Measurements from ENCODE around the gene FTHL17. TPM values are rescaled to one million over a fixed set of nuclear protein-coding genes. Genes with fewer than 3 reads are reported as not detected.

The FTHL17 gene
- total RNA-seq, 1 experiment from 2014 or later = not detected

DNA sequence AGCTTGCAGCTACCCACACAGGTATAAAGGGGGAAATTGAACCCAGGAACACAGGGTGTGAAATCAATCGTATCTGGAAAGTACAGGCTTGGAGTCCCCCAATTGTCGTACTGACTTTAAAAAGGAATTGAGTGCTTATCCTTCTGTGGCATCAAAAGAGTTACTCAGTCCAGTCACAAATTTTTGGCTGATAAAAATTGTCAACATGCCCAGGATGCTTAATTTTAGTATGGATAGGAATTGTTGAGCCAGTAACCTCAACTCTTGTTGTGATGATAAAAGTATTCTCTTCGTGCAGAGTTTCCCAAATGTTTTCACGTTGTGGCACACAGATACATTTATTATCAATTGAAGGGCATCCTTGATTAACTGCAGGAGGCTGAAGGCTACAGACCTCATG is 43.6 kb upstream of the FTHL17 start:
- DNase-seq (ENCODE audit: low spot score) = no peak
- ChIA-PET POLR2A (no interaction called here), CTCF (no interaction called here)
- Mint-ChIP-seq H3K27me3 (ENCODE audit: low read depth) (no peaks in the 10 kb centered on the region), H3K9me3 (no peaks in the 10 kb centered on the region), H3K4me3 (no peak overlapping the region), H3K36me3 (no peaks in the 10 kb centered on the region), H3K4me1 (no peaks in the 10 kb centered on the region), H3K27ac (no peak overlapping the region)
- no peak for ATAC-seq
- TF ChIP-seq, protein P1, sequence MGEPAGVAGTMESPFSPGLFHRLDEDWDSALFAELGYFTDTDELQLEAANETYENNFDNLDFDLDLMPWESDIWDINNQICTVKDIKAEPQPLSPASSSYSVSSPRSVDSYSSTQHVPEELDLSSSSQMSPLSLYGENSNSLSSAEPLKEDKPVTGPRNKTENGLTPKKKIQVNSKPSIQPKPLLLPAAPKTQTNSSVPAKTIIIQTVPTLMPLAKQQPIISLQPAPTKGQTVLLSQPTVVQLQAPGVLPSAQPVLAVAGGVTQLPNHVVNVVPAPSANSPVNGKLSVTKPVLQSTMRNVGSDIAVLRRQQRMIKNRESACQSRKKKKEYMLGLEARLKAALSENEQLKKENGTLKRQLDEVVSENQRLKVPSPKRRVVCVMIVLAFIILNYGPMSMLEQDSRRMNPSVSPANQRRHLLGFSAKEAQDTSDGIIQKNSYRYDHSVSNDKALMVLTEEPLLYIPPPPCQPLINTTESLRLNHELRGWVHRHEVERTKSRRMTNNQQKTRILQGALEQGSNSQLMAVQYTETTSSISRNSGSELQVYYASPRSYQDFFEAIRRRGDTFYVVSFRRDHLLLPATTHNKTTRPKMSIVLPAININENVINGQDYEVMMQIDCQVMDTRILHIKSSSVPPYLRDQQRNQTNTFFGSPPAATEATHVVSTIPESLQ (CRISPR knock-in tag; IDR thresholded peaks at IDR 0.05) = no peak
- TF ChIP-seq, protein P2, sequence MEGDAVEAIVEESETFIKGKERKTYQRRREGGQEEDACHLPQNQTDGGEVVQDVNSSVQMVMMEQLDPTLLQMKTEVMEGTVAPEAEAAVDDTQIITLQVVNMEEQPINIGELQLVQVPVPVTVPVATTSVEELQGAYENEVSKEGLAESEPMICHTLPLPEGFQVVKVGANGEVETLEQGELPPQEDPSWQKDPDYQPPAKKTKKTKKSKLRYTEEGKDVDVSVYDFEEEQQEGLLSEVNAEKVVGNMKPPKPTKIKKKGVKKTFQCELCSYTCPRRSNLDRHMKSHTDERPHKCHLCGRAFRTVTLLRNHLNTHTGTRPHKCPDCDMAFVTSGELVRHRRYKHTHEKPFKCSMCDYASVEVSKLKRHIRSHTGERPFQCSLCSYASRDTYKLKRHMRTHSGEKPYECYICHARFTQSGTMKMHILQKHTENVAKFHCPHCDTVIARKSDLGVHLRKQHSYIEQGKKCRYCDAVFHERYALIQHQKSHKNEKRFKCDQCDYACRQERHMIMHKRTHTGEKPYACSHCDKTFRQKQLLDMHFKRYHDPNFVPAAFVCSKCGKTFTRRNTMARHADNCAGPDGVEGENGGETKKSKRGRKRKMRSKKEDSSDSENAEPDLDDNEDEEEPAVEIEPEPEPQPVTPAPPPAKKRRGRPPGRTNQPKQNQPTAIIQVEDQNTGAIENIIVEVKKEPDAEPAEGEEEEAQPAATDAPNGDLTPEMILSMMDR (IDR thresholded peaks at IDR 0.05) = no peak
- TF ChIP-seq, protein P3, sequence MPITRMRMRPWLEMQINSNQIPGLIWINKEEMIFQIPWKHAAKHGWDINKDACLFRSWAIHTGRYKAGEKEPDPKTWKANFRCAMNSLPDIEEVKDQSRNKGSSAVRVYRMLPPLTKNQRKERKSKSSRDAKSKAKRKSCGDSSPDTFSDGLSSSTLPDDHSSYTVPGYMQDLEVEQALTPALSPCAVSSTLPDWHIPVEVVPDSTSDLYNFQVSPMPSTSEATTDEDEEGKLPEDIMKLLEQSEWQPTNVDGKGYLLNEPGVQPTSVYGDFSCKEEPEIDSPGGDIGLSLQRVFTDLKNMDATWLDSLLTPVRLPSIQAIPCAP (CRISPR knock-in tag; IDR thresholded peaks at IDR 0.05) = no peak
- TF ChIP-seq, protein P4, sequence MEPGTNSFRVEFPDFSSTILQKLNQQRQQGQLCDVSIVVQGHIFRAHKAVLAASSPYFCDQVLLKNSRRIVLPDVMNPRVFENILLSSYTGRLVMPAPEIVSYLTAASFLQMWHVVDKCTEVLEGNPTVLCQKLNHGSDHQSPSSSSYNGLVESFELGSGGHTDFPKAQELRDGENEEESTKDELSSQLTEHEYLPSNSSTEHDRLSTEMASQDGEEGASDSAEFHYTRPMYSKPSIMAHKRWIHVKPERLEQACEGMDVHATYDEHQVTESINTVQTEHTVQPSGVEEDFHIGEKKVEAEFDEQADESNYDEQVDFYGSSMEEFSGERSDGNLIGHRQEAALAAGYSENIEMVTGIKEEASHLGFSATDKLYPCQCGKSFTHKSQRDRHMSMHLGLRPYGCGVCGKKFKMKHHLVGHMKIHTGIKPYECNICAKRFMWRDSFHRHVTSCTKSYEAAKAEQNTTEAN (CRISPR knock-in tag; IDR thresholded peaks at IDR 0.05) = no peak
- no peak for TF ChIP-seq CBFB (CRISPR knock-in tag; IDR thresholded peaks at IDR 0.05; ENCODE audit: low read depth)
- TF ChIP-seq, protein P5, sequence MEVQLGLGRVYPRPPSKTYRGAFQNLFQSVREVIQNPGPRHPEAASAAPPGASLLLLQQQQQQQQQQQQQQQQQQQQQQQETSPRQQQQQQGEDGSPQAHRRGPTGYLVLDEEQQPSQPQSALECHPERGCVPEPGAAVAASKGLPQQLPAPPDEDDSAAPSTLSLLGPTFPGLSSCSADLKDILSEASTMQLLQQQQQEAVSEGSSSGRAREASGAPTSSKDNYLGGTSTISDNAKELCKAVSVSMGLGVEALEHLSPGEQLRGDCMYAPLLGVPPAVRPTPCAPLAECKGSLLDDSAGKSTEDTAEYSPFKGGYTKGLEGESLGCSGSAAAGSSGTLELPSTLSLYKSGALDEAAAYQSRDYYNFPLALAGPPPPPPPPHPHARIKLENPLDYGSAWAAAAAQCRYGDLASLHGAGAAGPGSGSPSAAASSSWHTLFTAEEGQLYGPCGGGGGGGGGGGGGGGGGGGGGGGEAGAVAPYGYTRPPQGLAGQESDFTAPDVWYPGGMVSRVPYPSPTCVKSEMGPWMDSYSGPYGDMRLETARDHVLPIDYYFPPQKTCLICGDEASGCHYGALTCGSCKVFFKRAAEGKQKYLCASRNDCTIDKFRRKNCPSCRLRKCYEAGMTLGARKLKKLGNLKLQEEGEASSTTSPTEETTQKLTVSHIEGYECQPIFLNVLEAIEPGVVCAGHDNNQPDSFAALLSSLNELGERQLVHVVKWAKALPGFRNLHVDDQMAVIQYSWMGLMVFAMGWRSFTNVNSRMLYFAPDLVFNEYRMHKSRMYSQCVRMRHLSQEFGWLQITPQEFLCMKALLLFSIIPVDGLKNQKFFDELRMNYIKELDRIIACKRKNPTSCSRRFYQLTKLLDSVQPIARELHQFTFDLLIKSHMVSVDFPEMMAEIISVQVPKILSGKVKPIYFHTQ (CRISPR knock-in tag; IDR thresholded peaks at IDR 0.05) = no peak
- TF ChIP-seq, protein P6, sequence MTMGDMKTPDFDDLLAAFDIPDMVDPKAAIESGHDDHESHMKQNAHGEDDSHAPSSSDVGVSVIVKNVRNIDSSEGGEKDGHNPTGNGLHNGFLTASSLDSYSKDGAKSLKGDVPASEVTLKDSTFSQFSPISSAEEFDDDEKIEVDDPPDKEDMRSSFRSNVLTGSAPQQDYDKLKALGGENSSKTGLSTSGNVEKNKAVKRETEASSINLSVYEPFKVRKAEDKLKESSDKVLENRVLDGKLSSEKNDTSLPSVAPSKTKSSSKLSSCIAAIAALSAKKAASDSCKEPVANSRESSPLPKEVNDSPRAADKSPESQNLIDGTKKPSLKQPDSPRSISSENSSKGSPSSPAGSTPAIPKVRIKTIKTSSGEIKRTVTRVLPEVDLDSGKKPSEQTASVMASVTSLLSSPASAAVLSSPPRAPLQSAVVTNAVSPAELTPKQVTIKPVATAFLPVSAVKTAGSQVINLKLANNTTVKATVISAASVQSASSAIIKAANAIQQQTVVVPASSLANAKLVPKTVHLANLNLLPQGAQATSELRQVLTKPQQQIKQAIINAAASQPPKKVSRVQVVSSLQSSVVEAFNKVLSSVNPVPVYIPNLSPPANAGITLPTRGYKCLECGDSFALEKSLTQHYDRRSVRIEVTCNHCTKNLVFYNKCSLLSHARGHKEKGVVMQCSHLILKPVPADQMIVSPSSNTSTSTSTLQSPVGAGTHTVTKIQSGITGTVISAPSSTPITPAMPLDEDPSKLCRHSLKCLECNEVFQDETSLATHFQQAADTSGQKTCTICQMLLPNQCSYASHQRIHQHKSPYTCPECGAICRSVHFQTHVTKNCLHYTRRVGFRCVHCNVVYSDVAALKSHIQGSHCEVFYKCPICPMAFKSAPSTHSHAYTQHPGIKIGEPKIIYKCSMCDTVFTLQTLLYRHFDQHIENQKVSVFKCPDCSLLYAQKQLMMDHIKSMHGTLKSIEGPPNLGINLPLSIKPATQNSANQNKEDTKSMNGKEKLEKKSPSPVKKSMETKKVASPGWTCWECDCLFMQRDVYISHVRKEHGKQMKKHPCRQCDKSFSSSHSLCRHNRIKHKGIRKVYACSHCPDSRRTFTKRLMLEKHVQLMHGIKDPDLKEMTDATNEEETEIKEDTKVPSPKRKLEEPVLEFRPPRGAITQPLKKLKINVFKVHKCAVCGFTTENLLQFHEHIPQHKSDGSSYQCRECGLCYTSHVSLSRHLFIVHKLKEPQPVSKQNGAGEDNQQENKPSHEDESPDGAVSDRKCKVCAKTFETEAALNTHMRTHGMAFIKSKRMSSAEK (CRISPR knock-in tag; IDR thresholded peaks at IDR 0.05; ENCODE audit: borderline replicate concordance) = no peak
- TF ChIP-seq RORB (CRISPR knock-in tag; IDR thresholded peaks at IDR 0.05) = no peak
- no peak for TF ChIP-seq FOXP1 (CRISPR knock-in tag; IDR thresholded peaks at IDR 0.05; ENCODE audit: borderline replicate concordance)
- TF ChIP-seq GABPB1 (CRISPR knock-in tag; IDR thresholded peaks at IDR 0.05) = no peak
- no peak for TF ChIP-seq NFE2L1 (CRISPR knock-in tag; IDR thresholded peaks at IDR 0.05)
- TF ChIP-seq NR3C1 (CRISPR knock-in tag; conservative IDR thresholded peaks at IDR 0.05; ENCODE audit: low read depth) = no peak
- no peak for TF ChIP-seq ETV6 (CRISPR knock-in tag; IDR thresholded peaks at IDR 0.05)
- TF ChIP-seq FOXJ3 (CRISPR knock-in tag; IDR thresholded peaks at IDR 0.05; ENCODE audit: borderline replicate concordance) = no peak
- TF ChIP-seq ZNF317 (CRISPR knock-in tag; IDR thresholded peaks at IDR 0.05; ENCODE audit: borderline replicate concordance, low read depth) = no peak
- TF ChIP-seq, protein P7, sequence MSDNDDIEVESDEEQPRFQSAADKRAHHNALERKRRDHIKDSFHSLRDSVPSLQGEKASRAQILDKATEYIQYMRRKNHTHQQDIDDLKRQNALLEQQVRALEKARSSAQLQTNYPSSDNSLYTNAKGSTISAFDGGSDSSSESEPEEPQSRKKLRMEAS (CRISPR knock-in tag; IDR thresholded peaks at IDR 0.05) = no peak
- no peak for TF ChIP-seq FOXK1 (CRISPR knock-in tag; IDR thresholded peaks at IDR 0.05)
- TF ChIP-seq CREB1 (CRISPR knock-in tag; IDR thresholded peaks at IDR 0.05) = no peak
